HEK293T (cell line): ENCODE results near the gene SHMT2.

Source experiments
- CTCF ChIA-PET: fragments of 350-600 bp; formaldehyde crosslinking; extraction: SDS; loops from one replicate; lab custom pipeline; 2021; ENCODE audit warnings: antibody characterized with exemption, inconsistent platforms; lab: Yijun Ruan, JAX
- POLR2A ChIA-PET: fragments of 350-600 bp; formaldehyde crosslinking; extraction: SDS; loops from one replicate; lab custom pipeline; 2020; ENCODE audit warnings: antibody characterized with exemption, inconsistent platforms; lab: Yijun Ruan, JAX
- DNase-seq: peaks from one replicate; pipeline ENCODE4 v3.0.0; 2012; ENCODE audit warnings: mixed read lengths; ENCODE audit errors: extremely low spot score
- ARNT ChIP-seq: fragments of 450-650 bp; IDR thresholded peaks from 2 replicates; pipeline ENCODE4 v1.6.1; 2017; ENCODE audit warnings: mild to moderate bottlenecking
- BHLHE40 ChIP-seq: fragments of 450-650 bp; IDR thresholded peaks from 2 replicates; pipeline ENCODE4 v1.6.1; 2016; ENCODE audit warnings: mild to moderate bottlenecking, moderate library complexity, borderline replicate concordance
- CTBP1 ChIP-seq: fragments of 450-650 bp; IDR thresholded peaks from 2 replicates; pipeline ENCODE4 v1.6.1; 2016; ENCODE audit warnings: borderline replicate concordance
- ELF4 ChIP-seq: fragments of 450-650 bp; IDR thresholded peaks from 2 replicates; pipeline ENCODE4 v1.6.1; 2017; ENCODE audit warnings: antibody characterized with exemption
- FOXA1 ChIP-seq: fragments of 450-650 bp; IDR thresholded peaks from 2 replicates; pipeline ENCODE4 v1.6.1; 2016; ENCODE audit warnings: mild to moderate bottlenecking
- FOXK2 ChIP-seq: fragments of 450-650 bp; IDR thresholded peaks from 2 replicates; pipeline ENCODE4 v1.6.1; 2016; ENCODE audit warnings: mild to moderate bottlenecking
- FOXM1 ChIP-seq: fragments of 450-650 bp; IDR thresholded peaks from 2 replicates; pipeline ENCODE4 v1.6.1; 2017; ENCODE audit warnings: mild to moderate bottlenecking, borderline replicate concordance
- HDGF ChIP-seq: fragments of 450-650 bp; IDR thresholded peaks from 2 replicates; pipeline ENCODE4 v1.6.1; 2017; ENCODE audit warnings: antibody characterized with exemption, borderline replicate concordance
- L3MBTL2 ChIP-seq: fragments of 450-650 bp; conservative IDR thresholded peaks from 2 replicates; pipeline ENCODE4 v1.6.1; 2016; ENCODE audit warnings: mild to moderate bottlenecking
- LEF1 ChIP-seq: fragments of 450-650 bp; IDR thresholded peaks from 2 replicates; pipeline ENCODE4 v1.6.1; 2017; ENCODE audit warnings: mild to moderate bottlenecking, borderline replicate concordance
- NFRKB ChIP-seq: fragments of 450-650 bp; IDR thresholded peaks from 2 replicates; pipeline ENCODE4 v1.6.1; 2016; ENCODE audit warnings: mild to moderate bottlenecking, moderate library complexity
- PKNOX1 ChIP-seq: fragments of 450-650 bp; IDR thresholded peaks from 2 replicates; pipeline ENCODE4 v1.6.1; 2016
- SP1 ChIP-seq: fragments of 450-650 bp; IDR thresholded peaks from 2 replicates; pipeline ENCODE4 v1.6.1; 2017
- SUZ12 ChIP-seq: fragments of 450-650 bp; IDR thresholded peaks from 2 replicates; pipeline ENCODE4 v1.6.1; 2016; ENCODE audit warnings: mild to moderate bottlenecking
- TARDBP ChIP-seq: fragments of 450-650 bp; IDR thresholded peaks from 2 replicates; pipeline ENCODE4 v1.6.1; 2016
- ZNF384 ChIP-seq: fragments of 450-650 bp; IDR thresholded peaks from 2 replicates; pipeline ENCODE4 v1.6.1; 2016

Gene SHMT2

GRCh38 chr12:57185403-57185802, 44.1 kb upstream of the SHMT2 start:
- DNase-seq: no peak
- POLR2A ChIA-PET: no interaction called here
- TF ChIP-seq HDGF (no peak), BHLHE40 (no peak), FOXK2 (no peak), FOXM1 (no peak)
- CTCF ChIA-PET: interaction anchor here (0.7 to 2.9 kb wide), 2 partner anchors 10 to 13 kb away, joined by 3 to 21 read pairs; no protein-coding TSS in a partner anchor

- ChIA-PET POLR2A (interaction anchor here (1.9 kb wide), 1 partner anchor 58 kb away, joined by 7 read pairs; the partner anchor contains the start of gene LRP1), CTCF (interaction anchor here (0.9 to 2.9 kb wide), 4 partner anchors 11 to 61 kb away, joined by 3 to 21 read pairs (median 4); no protein-coding TSS in a partner anchor)
- TF ChIP-seq FOXK2 (no peak), HDGF (no peak), ZNF384 (no peak), PKNOX1 (no peak), CTBP1 (no peak), FOXA1 (no peak), L3MBTL2 (no peak), ELF4 (no peak), BHLHE40 (no peak), LEF1 (no peak), FOXM1 (no peak), NFRKB (no peak), SUZ12 (no peak), ARNT (no peak), TARDBP (no peak), SP1 (no peak)
- DNase-seq: no peak
Measured at GRCh38 chr12:57185906-57186508, 43.5 kb upstream of the SHMT2 start.

GRCh38 chr12:57187222-57188089, 42.1 kb upstream of the SHMT2 start:
- CTCF ChIA-PET: interaction anchor here (0.9 to 2.9 kb wide), 2 partner anchors 12 to 27 kb away, joined by 3 to 21 read pairs; no protein-coding TSS in a partner anchor
- POLR2A ChIA-PET: interaction anchor here (1.9 kb wide), 1 partner anchor 59 kb away, joined by 7 read pairs; the partner anchor contains the start of gene LRP1
- no peak for TF ChIP-seq ARNT
- TF ChIP-seq HDGF: no peak
- TF ChIP-seq FOXK2: no peak
- TF ChIP-seq SUZ12: no peak
- no peak for TF ChIP-seq SP1
- TF ChIP-seq NFRKB: no peak
- no peak for TF ChIP-seq CTBP1
- TF ChIP-seq FOXM1: no peak
- no peak for TF ChIP-seq ZNF384
- no peak for TF ChIP-seq L3MBTL2
- no peak for TF ChIP-seq BHLHE40
- no peak for TF ChIP-seq LEF1
- no peak for TF ChIP-seq FOXA1
- TF ChIP-seq TARDBP: no peak
- no peak for TF ChIP-seq ELF4

GRCh38 chr12:57188090-57188425, 41.5 kb upstream of the SHMT2 start:
- TF ChIP-seq FOXK2 (no peak), FOXM1 (no peak), TARDBP (no peak), L3MBTL2 (no peak), ELF4 (no peak), NFRKB (no peak), BHLHE40 (no peak)
- ChIA-PET CTCF (interaction anchor here (0.5 to 2.9 kb wide), 2 partner anchors 13 to 129 kb away, joined by 4 to 21 read pairs; no protein-coding TSS in a partner anchor), POLR2A (interaction anchor here (0.6 to 1.0 kb wide), 2 partner anchors 60 to 500 kb away, joined by 3 read pairs; partner anchors contain the start of genes LRP1 and PTGES3)

More at GRCh38 chr12:57187222-57188089, 42.1 kb upstream of the SHMT2 start:
- no peak for DNase-seq

GRCh38 chr12:57190037-57190436, 39.5 kb upstream of the SHMT2 start:
- TF ChIP-seq L3MBTL2: no peak
- TF ChIP-seq LEF1: no peak
- no peak for TF ChIP-seq CTBP1
- no peak for TF ChIP-seq FOXK2
- TF ChIP-seq NFRKB: no peak
- no peak for TF ChIP-seq ARNT
- no peak for TF ChIP-seq HDGF
- no peak for DNase-seq
- POLR2A ChIA-PET: interaction anchor here (0.8 kb wide), 1 partner anchor 78 kb away, joined by 3 read pairs; no protein-coding TSS in a partner anchor
- CTCF ChIA-PET: no interaction called here

More at GRCh38 chr12:57188090-57188425, 41.5 kb upstream of the SHMT2 start:
- no peak for DNase-seq

- TF ChIP-seq SP1: no peak
- TF ChIP-seq ZNF384: no peak
- no peak for TF ChIP-seq NFRKB
- TF ChIP-seq FOXK2: no peak
- no peak for TF ChIP-seq SUZ12
- TF ChIP-seq PKNOX1: no peak
- TF ChIP-seq L3MBTL2: no peak
- no peak for TF ChIP-seq FOXA1
- no peak for TF ChIP-seq TARDBP
- TF ChIP-seq ELF4: no peak
- TF ChIP-seq LEF1: no peak
- POLR2A ChIA-PET: no interaction called here
- CTCF ChIA-PET: interaction anchor here (0.9 to 1.2 kb wide), 2 partner anchors 15 to 23 kb away, joined by 3 to 4 read pairs; no protein-coding TSS in a partner anchor
- DNase-seq: no peak
Measured at GRCh38 chr12:57190821-57191220, 38.7 kb upstream of the SHMT2 start.
